Caco-2 (cell line): ENCODE results near the gene ULK3. TPM values are rescaled to one million over a fixed set of nuclear protein-coding genes. Genes with fewer than 3 reads are reported as not detected.

Experiments
- BruUV-seq: library from RNA; stranded (reverse); fragments of 400-500 nt; replicated peaks from 2 replicates; lab custom pipeline; 2021; lab: Mats Ljungman, UMichigan
- CTCF ChIA-PET: fragments of 300-600 bp; sonication (Branson Sonifier 250); formaldehyde crosslinking; loops from one replicate; lab custom pipeline; 2022; ENCODE audit warnings: antibody characterized with exemption; lab: Charles Lee
- POLR2A ChIA-PET: fragments of 300-600 bp; sonication (Branson Sonifier 250); formaldehyde crosslinking; loops from one replicate; lab custom pipeline; 2022; ENCODE audit warnings: antibody characterized with exemption; lab: Charles Lee
- DNase-seq, 2 experiments: peaks; one replicate each; pipeline versions ENCODE4 v3.0.0 to v3.0.0-alpha.2; 2020 to 2022
- H3K27me3 ChIP-seq: replicated peaks from 2 replicates; pipeline ENCODE4 v1.6.0; 2011; ENCODE audit warnings: low read length; ENCODE audit not compliant: control insufficient read depth, insufficient read depth
- H3K36me3 ChIP-seq: 2 replicates; pipeline ENCODE4 v1.5.1; 2011; ENCODE audit warnings: low read length; ENCODE audit not compliant: control insufficient read depth, insufficient read depth
- H3K4me1 ChIP-seq: fragments of 250-450 bp; sonication (Bioruptor Pico); 2 replicates; pipeline ENCODE4 v1.5.1; 2020; ENCODE audit warnings: mild to moderate bottlenecking
- H3K4me3 ChIP-seq: 2 replicates; pipeline ENCODE4 v1.5.1; 2011; ENCODE audit warnings: low read depth, mild to moderate bottlenecking, control low read depth, low read length
- H3K9me3 ChIP-seq: fragments of 250-450 bp; sonication (Bioruptor Pico); 2 replicates; pipeline ENCODE4 v1.5.1; 2020; ENCODE audit warnings: mild to moderate bottlenecking, moderate library complexity
- H3K27ac Mint-ChIP-seq: one replicate; pipeline ENCODE4 v1.8.0; 2022; ENCODE audit warnings: mixed read lengths; ENCODE audit not compliant: unreplicated experiment
- H3K27me3 Mint-ChIP-seq: one replicate; pipeline ENCODE4 v1.8.0; 2022; ENCODE audit warnings: mixed read lengths; ENCODE audit not compliant: insufficient read depth, unreplicated experiment
- H3K36me3 Mint-ChIP-seq: one replicate; pipeline ENCODE4 v1.8.0; 2022; ENCODE audit warnings: mild to moderate bottlenecking, mixed read lengths; ENCODE audit not compliant: insufficient read depth, unreplicated experiment
- H3K4me1 Mint-ChIP-seq: one replicate; pipeline ENCODE4 v1.8.0; 2022; ENCODE audit warnings: low read depth, mixed read lengths; ENCODE audit not compliant: unreplicated experiment
- H3K4me3 Mint-ChIP-seq: one replicate; pipeline ENCODE4 v1.8.0; 2022; ENCODE audit warnings: mild to moderate bottlenecking, moderate library complexity, mixed read lengths; ENCODE audit not compliant: unreplicated experiment
- H3K9me3 Mint-ChIP-seq: one replicate; pipeline ENCODE4 v1.8.0; 2022; ENCODE audit warnings: mixed read lengths; ENCODE audit not compliant: unreplicated experiment
- CTCF ChIP-seq, 2 experiments: fragments of 200-600 bp in 1 of 2; IDR thresholded peaks; 1 replicate in 1 of 2; 2 replicates in 1 of 2; pipeline versions ENCODE4 v1.5.1 to v1.8.0; 2011 to 2022; ENCODE audit warnings: antibody characterized with exemption in 1 of 2, control low read depth in 1 of 2, inconsistent platforms in 1 of 2, low read depth in 1 of 2, low read length in 1 of 2, mild to moderate bottlenecking in 1 of 2, moderate library complexity in 1 of 2; ENCODE audit not compliant: insufficient read depth in 1 of 2, severe bottlenecking in 1 of 2, unreplicated experiment in 1 of 2
- intact Hi-C: fragments of 100-400 bp; cut with micrococcal nuclease; formaldehyde crosslinking; loops from one replicate; pipeline ENCODE4 v1.10.0; 2022; ENCODE audit not compliant: unreplicated experiment
- total RNA-seq: library from RNA; stranded (reverse); gene quantifications from 2 replicates; pipeline ENCODE4 v1.2.3, GENCODE V29; 2022

The ULK3 gene
- total RNA-seq, 1 experiment from 2014 or later = 33.4 TPM

- H3K27me3 Mint-ChIP-seq = no peaks in the 10 kb centered on the region
- POLR2A ChIA-PET = no interaction called here
- H3K4me3 Mint-ChIP-seq = peak overlapping the region; percentile 84
- H3K4me3 ChIP-seq = peak overlapping the region; percentile 90
- H3K9me3 ChIP-seq = no peaks in the 10 kb centered on the region
- peaks cover 54% of the 10 kb centered on the region for H3K36me3 Mint-ChIP-seq
- H3K4me1 ChIP-seq = peaks cover 13% of the 10 kb centered on the region
- TSS peak; percentile 40 for BruUV-seq
- TF ChIP-seq CTCF (IDR thresholded peaks at IDR 0.05; ENCODE audit: insufficient read depth in 1 of 2, low read depth in 1 of 2, low read length in 1 of 2, severe bottlenecking in 1 of 2, unreplicated experiment in 1 of 2) = no peak
- no peaks in the 10 kb centered on the region; the same call in 1 of the 2 replicates for H3K36me3 ChIP-seq
- peak overlapping the region; percentile 80 for H3K27ac Mint-ChIP-seq
- intact Hi-C loops = loop anchor here (2.0 to 5.0 kb wide), 5 partner anchors 29 to 108 kb away; partner anchors contain the start of genes FAM219B and SCAMP2
- no peaks in the 10 kb centered on the region for H3K9me3 Mint-ChIP-seq
- DNase-seq = no peak
- peaks cover 6% of the 10 kb centered on the region for H3K4me1 Mint-ChIP-seq
- H3K27me3 ChIP-seq = no peaks in the 10 kb centered on the region
- CTCF ChIA-PET = interaction anchor here (1.1 to 1.9 kb wide), 3 partner anchors 54 to 58 kb away, joined by 3 to 9 read pairs (median 9); no protein-coding TSS in a partner anchor
Observed at GRCh38 chr15:74843891-74844299, 939 bp upstream of the ULK3 start.

- H3K4me1 ChIP-seq = peaks cover 13% of the 10 kb centered on the region
- BruUV-seq = TSS peak; percentile 96
- H3K27me3 ChIP-seq = no peaks in the 10 kb centered on the region
- no peak for TF ChIP-seq CTCF (IDR thresholded peaks at IDR 0.05; ENCODE audit: insufficient read depth in 1 of 2, low read depth in 1 of 2, low read length in 1 of 2, severe bottlenecking in 1 of 2, unreplicated experiment in 1 of 2)
- CTCF ChIA-PET = interaction anchor here (1.1 to 1.9 kb wide), 3 partner anchors 54 to 72 kb away, joined by 3 to 9 read pairs (median 6); no protein-coding TSS in a partner anchor
- Mint-ChIP-seq H3K36me3 (peaks cover 50% of the 10 kb centered on the region), H3K4me1 (peaks cover 6% of the 10 kb centered on the region), H3K9me3 (no peaks in the 10 kb centered on the region), H3K27ac (peak overlapping the region; percentile 80), H3K4me3 (peak overlapping the region; percentile 84), H3K27me3 (no peaks in the 10 kb centered on the region)
- intact Hi-C loops = loop anchor here (2.0 to 5.0 kb wide), 5 partner anchors 29 to 109 kb away; partner anchors contain the start of genes FAM219B and SCAMP2
- H3K4me3 ChIP-seq = peak overlapping the region; percentile 90
- POLR2A ChIA-PET = interaction anchor here (1.9 kb wide), 1 partner anchor 63 kb away, joined by 7 read pairs; the partner anchor contains the start of gene FAM219B
- H3K36me3 ChIP-seq = no peaks in the 10 kb centered on the region; the same call in 1 of the 2 replicates
- no peak for DNase-seq
- no peaks in the 10 kb centered on the region for H3K9me3 ChIP-seq
Observed at GRCh38 chr15:74843445-74843828, 481 bp upstream of the ULK3 start.

GRCh38 chr15:74841891-74842373 lies 1.0 kb downstream of the ULK3 start:
- ChIA-PET POLR2A (interaction anchor here (1.9 kb wide), 1 partner anchor 65 kb away, joined by 7 read pairs; the partner anchor contains the start of gene FAM219B), CTCF (interaction anchor here (0.6 to 1.9 kb wide), 6 partner anchors 48 to 160 kb away, joined by 3 to 9 read pairs (median 4); partner anchors contain the start of genes CSK and MPI)
- H3K4me3 Mint-ChIP-seq = peak overlapping the region; percentile 84
- H3K9me3 Mint-ChIP-seq = no peaks in the 10 kb centered on the region
- Histone ChIP-seq H3K4me3 (peak overlapping the region; percentile 90), H3K36me3 (no peaks in the 10 kb centered on the region), H3K9me3 (no peaks in the 10 kb centered on the region), H3K27me3 (no peaks in the 10 kb centered on the region), H3K4me1 (peaks cover 13% of the 10 kb centered on the region)
- H3K27ac Mint-ChIP-seq = no peak overlapping the region
- BruUV-seq = no TSS peak
- peaks cover 6% of the 10 kb centered on the region for H3K4me1 Mint-ChIP-seq
- H3K27me3 Mint-ChIP-seq = no peaks in the 10 kb centered on the region
- no peak for DNase-seq
- intact Hi-C loops = loop anchor here (2.0 to 5.0 kb wide), 5 partner anchors 31 to 110 kb away; partner anchors contain the start of genes FAM219B and SCAMP2
- peaks cover 35% of the 10 kb centered on the region for H3K36me3 Mint-ChIP-seq
- TF ChIP-seq CTCF (IDR thresholded peaks at IDR 0.05; ENCODE audit: insufficient read depth in 1 of 2, low read depth in 1 of 2, low read length in 1 of 2, severe bottlenecking in 1 of 2, unreplicated experiment in 1 of 2) = no peak
